Fibroblast of lung (primary cell): ENCODE measurements around the gene CERS4. TPM values are rescaled to one million over a fixed set of nuclear protein-coding genes. Genes with fewer than 3 reads are reported as not detected.

Source experiments
- DNase-seq, 2 donors: peaks; one replicate each; pipeline versions ENCODE4 v3.0.0 to v3.0.0-alpha.2; 2010; ENCODE audit warnings: low read depth in 2 of 2
- H2AFZ ChIP-seq: 2 replicates; pipeline ENCODE4 v1.5.1; 2012; ENCODE audit warnings: low read length, control low read depth, inconsistent platforms
- H3K27ac ChIP-seq: 2 replicates; pipeline ENCODE4 v1.5.1; 2011; ENCODE audit warnings: low read length, control low read depth; ENCODE audit not compliant: insufficient read depth
- H3K27me3 ChIP-seq: 2 replicates; pipeline ENCODE4 v1.5.1; 2011; ENCODE audit warnings: mild to moderate bottlenecking, low read length; ENCODE audit not compliant: control insufficient read depth, insufficient read depth
- H3K36me3 ChIP-seq: 2 replicates; pipeline ENCODE4 v1.5.1; 2011; ENCODE audit warnings: low read length; ENCODE audit not compliant: control insufficient read depth, insufficient read depth
- H3K4me1 ChIP-seq: 2 replicates; pipeline ENCODE4 v1.5.1; 2011; ENCODE audit warnings: low read length; ENCODE audit not compliant: control insufficient read depth, insufficient read depth; ENCODE audit errors: extremely low read depth
- H3K4me2 ChIP-seq: 2 replicates; pipeline ENCODE4 v1.5.1; 2011; ENCODE audit warnings: low read length, control low read depth; ENCODE audit not compliant: insufficient read depth; ENCODE audit errors: extremely low read depth
- H3K4me3 ChIP-seq, 4 experiments: fragments of 200-600 bp in 1 of 4; sonication (generic) in 1 of 4; replicated peaks in 1 of 4; 2 replicates each; pipeline ENCODE4 v1.5.1; 2011 to 2016; ENCODE audit warnings: low read length in 4 of 4, low read depth in 3 of 4, mild to moderate bottlenecking in 3 of 4, control low read depth in 2 of 4, inconsistent platforms in 1 of 4, mixed read lengths in 1 of 4; ENCODE audit not compliant: insufficient read depth in 1 of 4; ENCODE audit errors: control extremely low read depth in 1 of 4
- H3K79me2 ChIP-seq: 2 replicates; pipeline ENCODE4 v1.5.1; 2012; ENCODE audit warnings: mild to moderate bottlenecking, low read length, inconsistent platforms; ENCODE audit not compliant: control insufficient read depth, insufficient read depth
- H3K9ac ChIP-seq: 2 replicates; pipeline ENCODE4 v1.5.1; 2011; ENCODE audit warnings: mild to moderate bottlenecking, low read length, control low read depth; ENCODE audit not compliant: insufficient read depth
- H3K9me3 ChIP-seq: 2 replicates; pipeline ENCODE4 v1.5.1; 2012; ENCODE audit warnings: low read depth, low read length; ENCODE audit not compliant: control insufficient read depth, insufficient read depth
- H4K20me1 ChIP-seq: 2 replicates; pipeline ENCODE4 v1.5.1; 2011; ENCODE audit warnings: low read length; ENCODE audit not compliant: control insufficient read depth, insufficient read depth; ENCODE audit errors: extremely low read depth
- CTCF ChIP-seq, 2 donors: IDR thresholded peaks in 1 of 2; conservative IDR thresholded peaks in 1 of 2; 1 replicate in 1 of 2; 2 replicates in 1 of 2; pipeline ENCODE4 v1.5.1; 2011 to 2012; ENCODE audit warnings: low read length in 2 of 2, control low read depth in 1 of 2, inconsistent platforms in 1 of 2, low read depth in 1 of 2, mild to moderate bottlenecking in 1 of 2
- EZH2 ChIP-seq: IDR thresholded peaks from 2 replicates; pipeline ENCODE4 v1.5.1; 2012; ENCODE audit warnings: low read length, control low read depth, mild to moderate bottlenecking; ENCODE audit errors: missing control alignments
- polyA plus RNA-seq, 2 donors: library from polyadenylated mRNA; depleted of rRNA in 1 of 2; stranded (reverse) in 1 of 2; unstranded in 1 of 2; fragments of >200 nt; gene quantifications; 2 replicates each; pipeline ENCODE4 v1.2.1, GENCODE V29; 2011 to 2012; ENCODE audit warnings: missing spikeins in 1 of 2
- total RNA-seq: library from RNA; depleted of rRNA; stranded (reverse); fragments of >200 nt; gene quantifications from 2 replicates; pipeline ENCODE4 v1.2.1, GENCODE V29; 2014

The CERS4 gene
- total and polyA plus RNA-seq, 2 donors (not counting 1 experiment from before 2014, with no cell fraction given): 0.74 to 17.0 TPM

GRCh38 chr19:8180018-8180417 is 29.2 kb upstream of the CERS4 start:
- H3K36me3 ChIP-seq: no peaks in the 10 kb centered on the region
- H3K79me2 ChIP-seq: no peaks in the 10 kb centered on the region
- H3K4me2 ChIP-seq: no peak overlapping the region
- H3K9ac ChIP-seq: no peak overlapping the region
- H3K27me3 ChIP-seq: no peaks in the 10 kb centered on the region
- no peaks in the 10 kb centered on the region for H3K4me1 ChIP-seq
- H3K27ac ChIP-seq: no peak overlapping the region
- no peaks in the 10 kb centered on the region for H4K20me1 ChIP-seq
- no peak for DNase-seq
- TF ChIP-seq CTCF (conservative IDR thresholded peaks at IDR 0.05 in 1 of 2, IDR thresholded peaks at IDR 0.05 in 1 of 2; ENCODE audit: low read depth in 1 of 2, low read length in 2 of 2) (no peak), EZH2 (no peak)
- no peaks in the 10 kb centered on the region for H3K9me3 ChIP-seq
- no peak overlapping the region for H2AFZ ChIP-seq
- no peak overlapping the region for H3K4me3 ChIP-seq

GRCh38 chr19:8184274-8184673 is 24.9 kb upstream of the CERS4 start:
- Histone ChIP-seq H3K36me3 (no peaks in the 10 kb centered on the region), H3K9me3 (no peaks in the 10 kb centered on the region), H4K20me1 (no peaks in the 10 kb centered on the region), H3K27me3 (no peaks in the 10 kb centered on the region), H3K79me2 (no peaks in the 10 kb centered on the region), H3K4me2 (no peak overlapping the region), H3K4me1 (no peaks in the 10 kb centered on the region), H2AFZ (no peak overlapping the region), H3K9ac (no peak overlapping the region), H3K4me3 (no peak overlapping the region), H3K27ac (no peak overlapping the region)
- TF ChIP-seq EZH2 (no peak), CTCF (conservative IDR thresholded peaks at IDR 0.05 in 1 of 2, IDR thresholded peaks at IDR 0.05 in 1 of 2; ENCODE audit: low read depth in 1 of 2, low read length in 2 of 2) (no peak)
- no peak for DNase-seq

DNA sequence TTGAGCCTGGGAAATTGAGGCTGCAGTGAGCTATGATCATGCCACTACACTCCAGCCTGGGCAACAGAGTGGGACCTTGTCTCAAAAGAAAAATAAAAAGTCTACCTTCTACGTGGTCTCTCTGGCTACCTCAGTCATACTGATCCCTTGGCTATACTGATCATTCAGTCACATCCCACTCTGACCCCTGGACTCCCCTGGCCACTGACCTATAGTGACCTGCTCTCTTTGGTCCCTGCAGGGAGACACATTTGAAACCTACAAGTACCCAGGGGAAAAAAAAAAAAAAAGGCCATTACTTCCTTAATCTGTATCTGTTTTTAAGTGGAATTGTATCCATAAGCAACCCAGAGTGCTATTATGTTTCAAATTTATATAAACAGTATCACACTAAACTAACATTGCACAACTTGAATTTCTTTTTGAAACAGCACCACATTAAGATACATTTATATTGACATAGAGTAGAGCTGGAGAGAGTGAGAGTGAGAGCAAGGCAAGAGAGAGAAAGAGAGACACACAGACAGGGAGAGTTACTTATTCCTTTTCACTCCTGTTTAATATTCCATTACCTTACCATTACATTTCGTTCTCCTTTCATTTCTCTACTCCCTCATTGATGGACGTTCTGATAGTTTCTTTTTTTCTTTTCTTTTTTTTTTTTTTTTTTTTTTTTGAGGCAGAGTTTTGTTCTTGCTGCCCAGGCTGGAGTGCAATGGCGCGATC is 23.7 kb upstream of the CERS4 start:
- Histone ChIP-seq H4K20me1 (no peaks in the 10 kb centered on the region), H3K4me2 (no peak overlapping the region), H3K9ac (no peak overlapping the region), H3K4me1 (no peaks in the 10 kb centered on the region), H3K4me3 (no peak overlapping the region), H3K27me3 (no peaks in the 10 kb centered on the region), H2AFZ (no peak overlapping the region), H3K79me2 (no peaks in the 10 kb centered on the region), H3K36me3 (no peaks in the 10 kb centered on the region), H3K9me3 (no peaks in the 10 kb centered on the region), H3K27ac (no peak overlapping the region)
- TF ChIP-seq CTCF (conservative IDR thresholded peaks at IDR 0.05 in 1 of 2, IDR thresholded peaks at IDR 0.05 in 1 of 2; ENCODE audit: low read depth in 1 of 2, low read length in 2 of 2) (no peak), EZH2 (no peak)
- peak in 1 of 2 donors; percentile 49 for DNase-seq
